H9 (cell line): ENCODE data around the gene TMEM108. TPM values are rescaled to one million over a fixed set of nuclear protein-coding genes. Genes with fewer than 3 reads are reported as not detected.

ENCODE experiments used
- DNase-seq: peaks from one replicate; pipeline ENCODE4 v3.0.0-alpha.2; 2017
- H2AFZ ChIP-seq: one replicate; pipeline ENCODE4 v1.6.1; 2013; ENCODE audit warnings: mild to moderate bottlenecking, low read length, control low read depth, moderate library complexity
- H2AK5ac ChIP-seq: 2 replicates; pipeline ENCODE4 v1.6.1; 2013; ENCODE audit warnings: low read length, control low read depth, mixed read lengths; ENCODE audit not compliant: insufficient read length
- H2BK120ac ChIP-seq: one replicate; pipeline ENCODE4 v1.6.1; 2013; ENCODE audit warnings: low read depth, mild to moderate bottlenecking, low read length, control low read depth, inconsistent platforms; ENCODE audit not compliant: poor library complexity, severe bottlenecking
- H2BK12ac ChIP-seq: 2 replicates; pipeline ENCODE4 v1.6.1; 2013; ENCODE audit warnings: low read length, control low read depth, mixed read lengths, low read depth; ENCODE audit not compliant: insufficient read length
- H2BK15ac ChIP-seq: 2 replicates; pipeline ENCODE4 v1.6.1; 2013; ENCODE audit warnings: low read depth, low read length, control low read depth
- H2BK20ac ChIP-seq: one replicate; pipeline ENCODE4 v1.6.1; 2013; ENCODE audit warnings: low read depth, mild to moderate bottlenecking, low read length, control low read depth, inconsistent platforms; ENCODE audit not compliant: poor library complexity, severe bottlenecking
- H2BK5ac ChIP-seq: 2 replicates; pipeline ENCODE4 v1.6.1; 2013; ENCODE audit warnings: low read length, control low read depth, mixed read lengths; ENCODE audit not compliant: insufficient read length
- H3K14ac ChIP-seq: 2 replicates; pipeline ENCODE4 v1.6.1; 2013; ENCODE audit warnings: low read length, control low read depth; ENCODE audit not compliant: insufficient read depth
- H3K18ac ChIP-seq: 2 replicates; pipeline ENCODE4 v1.6.1; 2013; ENCODE audit warnings: low read depth, mild to moderate bottlenecking, mixed read lengths, low read length, control low read depth; ENCODE audit not compliant: insufficient read length
- H3K23ac ChIP-seq: 2 replicates; pipeline ENCODE4 v1.6.1; 2013; ENCODE audit warnings: low read length, control low read depth, mixed read lengths, low read depth; ENCODE audit not compliant: insufficient read length
- H3K23me2 ChIP-seq: 2 replicates; pipeline ENCODE4 v1.6.1; 2013; ENCODE audit warnings: low read depth, mild to moderate bottlenecking, mixed read lengths, low read length, control low read depth; ENCODE audit not compliant: insufficient read length, poor library complexity, severe bottlenecking
- H3K27ac ChIP-seq: 2 replicates; pipeline ENCODE4 v1.5.1; 2013; ENCODE audit warnings: low read length, control low read depth, mixed read lengths, low read depth; ENCODE audit not compliant: insufficient read length
- H3K27me3 ChIP-seq: 2 replicates; pipeline ENCODE4 v1.6.1; 2013; ENCODE audit warnings: low read length, control low read depth, inconsistent platforms; ENCODE audit not compliant: insufficient read depth
- H3K4ac ChIP-seq: 2 replicates; pipeline ENCODE4 v1.6.1; 2013; ENCODE audit warnings: low read depth, mild to moderate bottlenecking, control low read depth, inconsistent platforms, low read length, moderate library complexity
- H3K4me1 ChIP-seq: 2 replicates; pipeline ENCODE4 v1.6.1; 2013; ENCODE audit warnings: low read length, control low read depth, inconsistent platforms; ENCODE audit not compliant: insufficient read depth
- H3K4me2 ChIP-seq: 2 replicates; pipeline ENCODE4 v1.6.1; 2013; ENCODE audit warnings: low read length, control low read depth, mixed read lengths; ENCODE audit not compliant: insufficient read length, insufficient read depth
- H3K56ac ChIP-seq: 2 replicates; pipeline ENCODE4 v1.6.1; 2013; ENCODE audit warnings: low read depth, mild to moderate bottlenecking, mixed read lengths, low read length, control low read depth; ENCODE audit not compliant: insufficient read length
- H3K79me1 ChIP-seq: 2 replicates; pipeline ENCODE4 v1.6.1; 2013; ENCODE audit warnings: low read depth, mild to moderate bottlenecking, moderate library complexity, low read length, control low read depth, inconsistent platforms; ENCODE audit not compliant: insufficient read depth, poor library complexity, severe bottlenecking
- H3K79me2 ChIP-seq: 2 replicates; pipeline ENCODE4 v1.6.1; 2013; ENCODE audit warnings: low read length, control low read depth, inconsistent platforms; ENCODE audit not compliant: insufficient read depth
- H3K9ac ChIP-seq: 2 replicates; pipeline ENCODE4 v1.6.1; 2013; ENCODE audit warnings: low read length, control low read depth, mixed read lengths; ENCODE audit not compliant: insufficient read length; ENCODE audit errors: extremely low read depth
- H3K9me3 ChIP-seq: one replicate; pipeline ENCODE4 v1.6.1; 2013; ENCODE audit warnings: low read depth, low read length, inconsistent platforms; ENCODE audit not compliant: control insufficient read depth
- H3T11ph ChIP-seq: one replicate; pipeline ENCODE4 v1.6.1; 2013; ENCODE audit warnings: mild to moderate bottlenecking, low read length, control low read depth, inconsistent platforms
- H4K20me1 ChIP-seq: one replicate; pipeline ENCODE4 v1.6.1; 2013; ENCODE audit not compliant: control insufficient read depth, insufficient read length, insufficient read depth
- H4K5ac ChIP-seq: 2 replicates; pipeline ENCODE4 v1.6.1; 2013; ENCODE audit warnings: low read depth, mild to moderate bottlenecking, mixed read lengths, low read length, control low read depth; ENCODE audit not compliant: insufficient read length
- H4K8ac ChIP-seq: replicated peaks from 2 replicates; pipeline ENCODE4 v1.6.1; 2013; ENCODE audit warnings: low read length, control low read depth, mixed read lengths, low read depth; ENCODE audit not compliant: insufficient read length
- H4K91ac ChIP-seq: 2 replicates; pipeline ENCODE4 v1.6.1; 2013; ENCODE audit warnings: low read depth, mild to moderate bottlenecking, moderate library complexity, mixed read lengths, low read length, control low read depth; ENCODE audit not compliant: insufficient read length
- H3K27ac Mint-ChIP-seq, 3 experiments: 2 replicates in 2 of 3; 3 replicates in 1 of 3; pipeline ENCODE4 v1.8.0; 2020 to 2021; ENCODE audit warnings: mixed read lengths in 3 of 3, mild to moderate bottlenecking in 1 of 3, moderate library complexity in 1 of 3
- H3K27me3 Mint-ChIP-seq: 2 replicates; pipeline ENCODE4 v1.8.0; 2021; ENCODE audit warnings: low read depth, mild to moderate bottlenecking, moderate library complexity, mixed read lengths
- H3K36me3 Mint-ChIP-seq, 3 experiments: 2 replicates in 2 of 3; 3 replicates in 1 of 3; pipeline ENCODE4 v1.8.0; 2020 to 2021; ENCODE audit warnings: low read depth in 3 of 3, mixed read lengths in 3 of 3; ENCODE audit not compliant: insufficient read depth in 1 of 3
- H3K4me1 Mint-ChIP-seq, 2 experiments: 2 replicates each; pipeline ENCODE4 v1.8.0; 2020; ENCODE audit warnings: mixed read lengths in 2 of 2
- H3K4me3 Mint-ChIP-seq, 2 experiments: 2 replicates in 1 of 2; 3 replicates in 1 of 2; pipeline ENCODE4 v1.8.0; 2020 to 2021; ENCODE audit warnings: mild to moderate bottlenecking in 2 of 2, mixed read lengths in 2 of 2, moderate library complexity in 1 of 2
- H3K9me3 Mint-ChIP-seq, 2 experiments: 2 replicates in 1 of 2; 3 replicates in 1 of 2; pipeline ENCODE4 v1.8.0; 2020; ENCODE audit warnings: mild to moderate bottlenecking in 2 of 2, mixed read lengths in 2 of 2, moderate library complexity in 1 of 2
- CTCF ChIP-seq: fragments of 200-600 bp; sonication (generic); conservative IDR thresholded peaks from 3 replicates; pipeline ENCODE4 v1.8.0; 2021; ENCODE audit warnings: antibody characterized with exemption, mild to moderate bottlenecking
- WGBS: extraction: QIAGEN DNeasy Blood & Tissue Kit; methylation state at CpG from one replicate; pipeline ENCODE4 v1.1.7; 2013; ENCODE audit warnings: missing lambda C conversion rate, low lambda C conversion rate, mixed read lengths; ENCODE audit not compliant: insufficient read length; ENCODE audit errors: extremely low coverage; 5-methylcytosine and 5-hydroxymethylcytosine counted together
- total RNA-seq: library from RNA; stranded (reverse); gene quantifications from 2 replicates; pipeline ENCODE4 v1.2.1, GENCODE V29; 2021

The TMEM108 gene
- total RNA-seq, 1 experiment from 2014 or later: 5.0 TPM

GRCh38 chr3:133283958-133284807, 246.0 kb downstream of the TMEM108 start:
- Histone ChIP-seq H3K23ac (no peak overlapping the region), H2AK5ac (no peak overlapping the region), H3K4ac (no peak overlapping the region), H4K20me1 (no peaks in the 10 kb centered on the region), H3K14ac (no peak overlapping the region), H2AFZ (no peak overlapping the region), H2BK5ac (no peak overlapping the region), H2BK12ac (no peak overlapping the region), H3K23me2 (no peaks in the 10 kb centered on the region), H3T11ph (no peak overlapping the region), H3K4me1 (no peaks in the 10 kb centered on the region), H4K91ac (no peak overlapping the region), H3K79me2 (no peaks in the 10 kb centered on the region), H3K18ac (no peak overlapping the region), H3K79me1 (no peaks in the 10 kb centered on the region), H3K27ac (no peak overlapping the region), H3K9ac (no peak overlapping the region), H2BK20ac (no peak overlapping the region), H3K27me3 (no peaks in the 10 kb centered on the region), H4K5ac (no peak overlapping the region), H3K9me3 (no peaks in the 10 kb centered on the region), H3K56ac (no peak overlapping the region), H2BK120ac (no peak overlapping the region), H4K8ac (no peak overlapping the region), H3K4me2 (no peak overlapping the region), H2BK15ac (no peak overlapping the region)
- WGBS: no CpG with 5 or more reads among the region's 4 CpGs
- peak; percentile 58 for TF ChIP-seq CTCF
- Mint-ChIP-seq H3K27ac (peak overlapping the region; percentile 6 to 48 (median 36); a peak in 5 of 7 replicates), H3K4me3 (no peak overlapping the region), H3K4me1 (peaks cover 22 to 29% of the 10 kb centered on the region in 2 experiments), H3K27me3 (no peaks in the 10 kb centered on the region), H3K36me3 (no peaks in the 10 kb centered on the region), H3K9me3 (no peaks in the 10 kb centered on the region)
- peak; percentile 63 for DNase-seq
